Panc1 (cell line): ENCODE data around the gene MRPL41. TPM values are rescaled to one million over a fixed set of nuclear protein-coding genes. Genes with fewer than 3 reads are reported as not detected.

Experiments used
- ATAC-seq: fragments of 200-7000 bp; cut with Tn5 transposase; 2 replicates; pipeline ENCODE4 v1.9.1; 2020; ENCODE audit warnings: mild to moderate bottlenecking, moderate library complexity
- BruUV-seq: library from RNA; stranded (reverse); fragments of 400-500 nt; replicated peaks from 2 replicates; lab custom pipeline; 2021; lab: Mats Ljungman, UMichigan
- CTCF ChIA-PET: fragments of 300-600 bp; sonication (Branson Sonifier 250); formaldehyde crosslinking; loops from one replicate; lab custom pipeline; 2022; ENCODE audit warnings: antibody characterized with exemption; lab: Charles Lee
- POLR2A ChIA-PET: fragments of 300-600 bp; sonication (Branson Sonifier 250); formaldehyde crosslinking; loops from one replicate; lab custom pipeline; 2022; ENCODE audit warnings: antibody characterized with exemption; lab: Charles Lee
- DNase-seq: peaks from one replicate; pipeline ENCODE4 v3.0.0-alpha.2; 2010; ENCODE audit warnings: low read depth, low spot score
- H3K27ac ChIP-seq: 2 replicates; pipeline ENCODE4 v1.5.1; 2011; ENCODE audit warnings: mild to moderate bottlenecking, low read length, inconsistent platforms
- H3K27me3 ChIP-seq: fragments of 200-500 bp; sonication (Bioruptor generic); 2 replicates; pipeline ENCODE4 v1.6.0; 2014; ENCODE audit warnings: low read length, inconsistent platforms; ENCODE audit not compliant: control insufficient read depth, insufficient read depth
- H3K36me3 ChIP-seq: fragments of 200-500 bp; sonication (Bioruptor generic); 2 replicates; pipeline ENCODE4 v1.5.1; 2014; ENCODE audit warnings: inconsistent platforms, mild to moderate bottlenecking, low read length, moderate library complexity; ENCODE audit not compliant: control insufficient read depth, insufficient read depth
- H3K4me1 ChIP-seq: 2 replicates; pipeline ENCODE4 v1.5.1; 2011; ENCODE audit warnings: inconsistent platforms, mild to moderate bottlenecking, low read length, moderate library complexity; ENCODE audit not compliant: control insufficient read depth, insufficient read depth
- H3K4me3 ChIP-seq, 2 experiments: 2 replicates each; pipeline ENCODE4 v1.5.1; 2011 to 2012; ENCODE audit warnings: low read depth in 2 of 2, low read length in 2 of 2, mild to moderate bottlenecking in 2 of 2, inconsistent platforms in 1 of 2, moderate library complexity in 1 of 2
- H3K9me3 ChIP-seq: fragments of 200-500 bp; sonication (Bioruptor generic); 2 replicates; pipeline ENCODE4 v1.5.1; 2014; ENCODE audit warnings: low read depth, mild to moderate bottlenecking, inconsistent platforms, low read length, moderate library complexity; ENCODE audit not compliant: control insufficient read depth, insufficient read depth
- POLR2AphosphoS5 ChIP-seq: IDR thresholded peaks from 2 replicates; pipeline ENCODE4 v1.6.1; 2012; ENCODE audit warnings: mild to moderate bottlenecking, low read depth, low read length, moderate library complexity
- SIN3A ChIP-seq: IDR thresholded peaks from 2 replicates; pipeline ENCODE4 v1.6.1; 2012; ENCODE audit warnings: low read depth, mild to moderate bottlenecking, low read length, moderate library complexity, borderline replicate concordance; ENCODE audit not compliant: insufficient read depth
- TCF7L2 ChIP-seq: IDR thresholded peaks from 2 replicates; pipeline ENCODE4 v1.6.1; 2011; ENCODE audit warnings: mild to moderate bottlenecking, low read depth, low read length, inconsistent platforms
- in situ Hi-C: cut with HindIII; loops from 2 replicates; pipeline ENCODE4 v1.10.0; 2016; ENCODE audit warnings: low sequenced_read_pairs, low pct_unique_long_range_greater_than_20kb
- intact Hi-C: fragments of 100-400 bp; cut with micrococcal nuclease; formaldehyde crosslinking; loops from one replicate; pipeline ENCODE4 v1.10.0; 2022; ENCODE audit not compliant: unreplicated experiment
- total RNA-seq: library from RNA; stranded (reverse); gene quantifications from one replicate; pipeline ENCODE4 v1.2.1, GENCODE V29; 2021; ENCODE audit not compliant: unreplicated experiment
- TF ChIP-seq, protein P1 (sequence below), 2 experiments: IDR thresholded peaks; 2 replicates each; pipeline ENCODE4 v1.6.1; 2011 to 2012; ENCODE audit warnings: low read depth in 2 of 2, control low read depth in 1 of 2, low read length in 1 of 2, mild to moderate bottlenecking in 1 of 2, moderate library complexity in 1 of 2; ENCODE audit not compliant: insufficient read depth in 1 of 2
- TF ChIP-seq, protein P2 (sequence below): fragments of 450-650 bp; IDR thresholded peaks from 2 replicates; pipeline ENCODE4 v1.5.1; 2017; ENCODE audit warnings: mild to moderate bottlenecking

Gene MRPL41
- total RNA-seq, 1 experiment from 2014 or later = 86.4 TPM

DNA sequence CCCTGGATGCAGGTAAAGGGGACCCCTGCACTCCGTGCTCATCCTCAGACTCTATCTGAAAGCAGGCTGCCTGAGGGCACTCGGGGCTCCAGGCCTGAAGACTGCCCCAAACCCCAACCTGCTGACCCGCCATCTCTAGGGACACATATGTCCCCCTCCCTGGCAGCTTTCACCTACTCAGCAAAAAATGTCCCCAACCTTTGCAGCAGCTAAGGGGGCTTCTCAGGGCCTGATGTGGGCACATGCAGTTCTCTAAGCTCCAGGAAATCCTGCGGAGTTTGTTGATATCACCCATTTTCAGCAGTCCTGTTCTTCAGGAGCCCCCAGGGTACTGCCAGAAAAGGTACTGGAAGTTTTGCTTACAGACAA is 29.3 kb downstream of the MRPL41 start:
- BruUV-seq = no TSS peak
- H3K4me3 ChIP-seq = no peak overlapping the region
- ChIA-PET POLR2A (no interaction called here), CTCF (no interaction called here)
- TF ChIP-seq SIN3A (no peak), POLR2AphosphoS5 (no peak), TCF7L2 (no peak)
- TF ChIP-seq, protein P1, sequence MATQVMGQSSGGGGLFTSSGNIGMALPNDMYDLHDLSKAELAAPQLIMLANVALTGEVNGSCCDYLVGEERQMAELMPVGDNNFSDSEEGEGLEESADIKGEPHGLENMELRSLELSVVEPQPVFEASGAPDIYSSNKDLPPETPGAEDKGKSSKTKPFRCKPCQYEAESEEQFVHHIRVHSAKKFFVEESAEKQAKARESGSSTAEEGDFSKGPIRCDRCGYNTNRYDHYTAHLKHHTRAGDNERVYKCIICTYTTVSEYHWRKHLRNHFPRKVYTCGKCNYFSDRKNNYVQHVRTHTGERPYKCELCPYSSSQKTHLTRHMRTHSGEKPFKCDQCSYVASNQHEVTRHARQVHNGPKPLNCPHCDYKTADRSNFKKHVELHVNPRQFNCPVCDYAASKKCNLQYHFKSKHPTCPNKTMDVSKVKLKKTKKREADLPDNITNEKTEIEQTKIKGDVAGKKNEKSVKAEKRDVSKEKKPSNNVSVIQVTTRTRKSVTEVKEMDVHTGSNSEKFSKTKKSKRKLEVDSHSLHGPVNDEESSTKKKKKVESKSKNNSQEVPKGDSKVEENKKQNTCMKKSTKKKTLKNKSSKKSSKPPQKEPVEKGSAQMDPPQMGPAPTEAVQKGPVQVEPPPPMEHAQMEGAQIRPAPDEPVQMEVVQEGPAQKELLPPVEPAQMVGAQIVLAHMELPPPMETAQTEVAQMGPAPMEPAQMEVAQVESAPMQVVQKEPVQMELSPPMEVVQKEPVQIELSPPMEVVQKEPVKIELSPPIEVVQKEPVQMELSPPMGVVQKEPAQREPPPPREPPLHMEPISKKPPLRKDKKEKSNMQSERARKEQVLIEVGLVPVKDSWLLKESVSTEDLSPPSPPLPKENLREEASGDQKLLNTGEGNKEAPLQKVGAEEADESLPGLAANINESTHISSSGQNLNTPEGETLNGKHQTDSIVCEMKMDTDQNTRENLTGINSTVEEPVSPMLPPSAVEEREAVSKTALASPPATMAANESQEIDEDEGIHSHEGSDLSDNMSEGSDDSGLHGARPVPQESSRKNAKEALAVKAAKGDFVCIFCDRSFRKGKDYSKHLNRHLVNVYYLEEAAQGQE (IDR thresholded peaks at IDR 0.05; ENCODE audit: insufficient read depth in 1 of 2, low read depth in 2 of 2, low read length in 1 of 2) = no peak
- TF ChIP-seq, protein P2, sequence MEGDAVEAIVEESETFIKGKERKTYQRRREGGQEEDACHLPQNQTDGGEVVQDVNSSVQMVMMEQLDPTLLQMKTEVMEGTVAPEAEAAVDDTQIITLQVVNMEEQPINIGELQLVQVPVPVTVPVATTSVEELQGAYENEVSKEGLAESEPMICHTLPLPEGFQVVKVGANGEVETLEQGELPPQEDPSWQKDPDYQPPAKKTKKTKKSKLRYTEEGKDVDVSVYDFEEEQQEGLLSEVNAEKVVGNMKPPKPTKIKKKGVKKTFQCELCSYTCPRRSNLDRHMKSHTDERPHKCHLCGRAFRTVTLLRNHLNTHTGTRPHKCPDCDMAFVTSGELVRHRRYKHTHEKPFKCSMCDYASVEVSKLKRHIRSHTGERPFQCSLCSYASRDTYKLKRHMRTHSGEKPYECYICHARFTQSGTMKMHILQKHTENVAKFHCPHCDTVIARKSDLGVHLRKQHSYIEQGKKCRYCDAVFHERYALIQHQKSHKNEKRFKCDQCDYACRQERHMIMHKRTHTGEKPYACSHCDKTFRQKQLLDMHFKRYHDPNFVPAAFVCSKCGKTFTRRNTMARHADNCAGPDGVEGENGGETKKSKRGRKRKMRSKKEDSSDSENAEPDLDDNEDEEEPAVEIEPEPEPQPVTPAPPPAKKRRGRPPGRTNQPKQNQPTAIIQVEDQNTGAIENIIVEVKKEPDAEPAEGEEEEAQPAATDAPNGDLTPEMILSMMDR = no peak
- no peak for DNase-seq
- H3K27me3 ChIP-seq = no peaks in the 10 kb centered on the region
- intact Hi-C loops = no loop called here
- no peaks in the 10 kb centered on the region; the same call in 1 of the 2 replicates for H3K36me3 ChIP-seq
- no peaks in the 10 kb centered on the region for H3K9me3 ChIP-seq
- in situ Hi-C loops = no loop called here
- no peak for ATAC-seq
- H3K4me1 ChIP-seq = peaks cover 3% of the 10 kb centered on the region; the same call in 1 of the 2 replicates
- H3K27ac ChIP-seq = no peak overlapping the region

DNA sequence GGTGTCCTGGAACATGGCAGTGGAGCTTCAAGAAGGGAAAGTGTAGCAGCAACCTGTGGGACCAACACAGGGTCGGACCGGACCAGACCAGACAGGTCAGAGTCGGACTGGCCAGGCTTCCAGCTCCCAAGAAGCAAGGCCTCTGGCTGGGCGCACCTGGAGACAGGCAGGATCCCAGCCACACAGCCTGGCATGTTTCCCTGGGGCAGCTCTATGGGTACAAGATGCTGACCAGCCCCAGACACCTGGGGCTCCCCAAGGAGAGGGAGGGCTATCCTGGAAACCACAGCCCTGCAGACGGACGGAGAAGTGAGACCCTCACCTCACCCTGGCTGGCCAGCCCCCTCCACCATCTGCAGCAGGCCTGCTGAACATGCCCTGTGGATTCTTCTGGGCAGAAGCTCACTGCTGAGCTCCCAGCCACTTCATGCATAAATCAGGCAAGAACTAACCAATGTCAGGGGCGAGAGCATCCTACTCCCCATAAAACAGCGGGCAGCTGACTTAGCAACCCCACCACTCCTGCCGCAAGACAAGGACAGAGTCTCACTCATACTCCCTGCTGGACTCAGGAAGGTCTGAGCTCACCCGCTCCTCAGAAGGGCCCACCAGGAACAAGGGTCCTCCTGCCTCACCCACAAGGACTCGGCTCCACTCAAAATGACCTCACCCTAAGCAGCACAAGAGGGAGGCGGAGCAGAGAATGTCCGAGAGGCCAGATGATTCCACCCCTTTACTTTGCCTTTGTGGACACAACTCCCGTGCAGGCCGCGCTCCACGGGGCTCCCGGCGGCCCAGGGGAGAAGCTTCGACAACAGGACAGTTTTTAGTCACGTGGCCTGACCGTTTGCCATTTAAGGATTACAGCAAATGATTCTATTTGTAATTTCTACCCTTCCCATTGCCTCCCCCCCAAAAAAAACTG is 29.9 kb downstream of the MRPL41 start:
- in situ Hi-C loops (no loop called here), intact Hi-C loops (no loop called here)
- H3K27me3 ChIP-seq = no peaks in the 10 kb centered on the region
- ATAC-seq (no peak), DNase-seq (no peak)
- H3K4me1 ChIP-seq = peaks cover 3% of the 10 kb centered on the region; the same call in 1 of the 2 replicates
- H3K27ac ChIP-seq = no peak overlapping the region
- BruUV-seq = no TSS peak
- H3K9me3 ChIP-seq = no peaks in the 10 kb centered on the region
- H3K4me3 ChIP-seq = no peak overlapping the region
- no peaks in the 10 kb centered on the region; the same call in 1 of the 2 replicates for H3K36me3 ChIP-seq
- ChIA-PET POLR2A (no interaction called here), CTCF (interaction anchor here (1.1 kb wide), 1 partner anchor 26 kb away, joined by 3 read pairs; no protein-coding TSS in a partner anchor)
- TF ChIP-seq, protein P2 = no peak
- no peak for TF ChIP-seq SIN3A
- no peak for TF ChIP-seq TCF7L2
- TF ChIP-seq, protein P1 (IDR thresholded peaks at IDR 0.05; ENCODE audit: insufficient read depth in 1 of 2, low read depth in 2 of 2, low read length in 1 of 2) = no peak
- TF ChIP-seq POLR2AphosphoS5 = no peak
